ENCODE measurements around the gene OR10R2.

Gene OR10R2

DNA sequence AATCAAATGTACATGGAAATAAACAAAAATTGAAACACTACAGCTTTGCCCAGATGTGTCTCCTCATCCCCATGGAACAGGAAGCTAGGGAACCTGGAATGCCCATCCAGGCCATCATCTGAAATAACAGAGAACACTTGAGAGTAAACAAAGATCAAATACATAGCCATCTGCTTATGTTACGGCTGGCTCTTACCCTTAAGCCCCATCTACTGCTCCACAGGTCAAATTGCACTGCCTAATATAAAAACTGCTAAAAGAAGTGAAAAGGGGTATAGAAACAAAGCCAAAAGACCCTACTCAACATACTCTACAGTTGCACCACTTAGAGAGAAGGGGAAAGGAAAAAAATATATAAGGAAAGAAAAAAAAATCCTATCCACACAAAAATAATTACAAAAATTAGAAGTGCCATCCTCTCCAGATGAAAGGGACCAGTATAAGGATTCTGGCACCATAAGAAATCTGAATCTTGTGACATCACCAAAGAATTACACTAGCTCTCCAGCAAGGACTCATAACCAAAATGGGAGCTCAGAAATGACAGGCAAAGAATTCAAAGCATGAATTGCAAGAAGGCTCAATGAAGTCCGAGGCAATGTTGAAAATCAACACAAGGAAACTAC, 55.3 kb downstream of the OR10R2 start:
- in situ Hi-C loops (cut with MboI; ENCODE audit: low sequenced_read_pairs): no loop called here
